Measurements from ENCODE around the gene C15orf62.

DNA sequence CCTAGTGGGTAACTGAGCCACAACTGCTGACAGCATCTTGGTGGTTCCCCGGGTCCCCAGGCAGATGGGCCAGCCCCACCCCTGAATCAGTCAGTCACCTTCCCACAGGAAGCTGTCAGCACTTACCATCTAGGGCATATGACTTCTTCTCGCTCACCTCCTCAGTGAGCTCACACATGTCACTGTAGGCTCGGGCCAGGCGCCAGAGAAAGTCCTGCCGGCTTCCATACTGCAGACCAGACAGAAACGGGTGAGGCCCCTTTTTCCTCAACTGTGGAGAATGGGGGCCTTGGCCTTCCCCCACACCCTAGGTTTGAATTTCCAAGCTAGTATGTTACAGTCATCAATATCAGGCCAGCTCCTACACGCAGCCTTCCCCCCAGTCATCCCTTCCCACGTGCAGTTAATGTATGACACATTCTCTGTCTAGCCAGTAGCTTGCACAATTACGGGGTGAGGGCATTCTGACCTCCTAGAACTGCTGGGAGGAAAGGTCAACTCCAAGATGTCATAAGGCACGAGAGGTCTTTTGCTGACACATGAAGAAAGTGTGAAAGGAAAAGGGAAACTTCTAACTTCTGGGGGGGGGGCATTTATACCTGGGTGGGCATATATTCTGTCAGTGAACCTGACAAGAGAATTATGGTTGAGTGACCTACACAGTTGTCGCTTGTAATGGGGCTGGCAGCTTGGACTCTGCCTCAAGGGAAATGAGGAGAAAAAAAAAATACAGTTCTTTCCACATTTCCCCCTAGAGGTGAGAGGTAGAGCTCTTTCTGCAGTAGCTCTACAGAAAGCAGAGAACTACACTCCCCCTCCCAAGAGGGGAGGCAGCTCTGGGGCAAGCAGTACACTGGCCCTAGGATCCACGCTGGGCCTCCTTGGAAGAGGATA lies 25.6 kb upstream of the C15orf62 start:
- TF ChIP-seq, protein P1, sequence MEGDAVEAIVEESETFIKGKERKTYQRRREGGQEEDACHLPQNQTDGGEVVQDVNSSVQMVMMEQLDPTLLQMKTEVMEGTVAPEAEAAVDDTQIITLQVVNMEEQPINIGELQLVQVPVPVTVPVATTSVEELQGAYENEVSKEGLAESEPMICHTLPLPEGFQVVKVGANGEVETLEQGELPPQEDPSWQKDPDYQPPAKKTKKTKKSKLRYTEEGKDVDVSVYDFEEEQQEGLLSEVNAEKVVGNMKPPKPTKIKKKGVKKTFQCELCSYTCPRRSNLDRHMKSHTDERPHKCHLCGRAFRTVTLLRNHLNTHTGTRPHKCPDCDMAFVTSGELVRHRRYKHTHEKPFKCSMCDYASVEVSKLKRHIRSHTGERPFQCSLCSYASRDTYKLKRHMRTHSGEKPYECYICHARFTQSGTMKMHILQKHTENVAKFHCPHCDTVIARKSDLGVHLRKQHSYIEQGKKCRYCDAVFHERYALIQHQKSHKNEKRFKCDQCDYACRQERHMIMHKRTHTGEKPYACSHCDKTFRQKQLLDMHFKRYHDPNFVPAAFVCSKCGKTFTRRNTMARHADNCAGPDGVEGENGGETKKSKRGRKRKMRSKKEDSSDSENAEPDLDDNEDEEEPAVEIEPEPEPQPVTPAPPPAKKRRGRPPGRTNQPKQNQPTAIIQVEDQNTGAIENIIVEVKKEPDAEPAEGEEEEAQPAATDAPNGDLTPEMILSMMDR (IDR thresholded peaks at IDR 0.05) = no peak
- TF ChIP-seq POLR2A (IDR thresholded peaks at IDR 0.05) = no peak
